HG02759 (cell line): ENCODE measurements around the gene KAT14.
"Not testable (repeated sequence)": the region's sequence is repeated elsewhere in the genome, so short reads cannot be mapped to it uniquely, and the experiment has no call there.

Experiments used
- ATAC-seq: cut with Tn5 transposase; IDR thresholded peaks from one replicate; pipeline ENCODE4 v1.9.1; 2021; ENCODE audit warnings: mild to moderate bottlenecking, moderate library complexity; ENCODE audit not compliant: unreplicated experiment

Gene KAT14

GRCh38 chr20:18213002-18213401 is 75.3 kb downstream of the KAT14 start:
- ATAC-seq: no peak

- no peak for ATAC-seq
Measured at GRCh38 chr20:18215566-18215965, 77.9 kb downstream of the KAT14 start.

- ATAC-seq: no peak
Measured at GRCh38 chr20:18218280-18218679, 80.6 kb downstream of the KAT14 start.

- no peak for ATAC-seq
Measured at GRCh38 chr20:18223409-18223808, 85.7 kb downstream of the KAT14 start.

- no peak for ATAC-seq
Measured at GRCh38 chr20:18224968-18225568, 87.4 kb downstream of the KAT14 start.

- no peak for ATAC-seq
Measured at GRCh38 chr20:18225632-18226031, 88.0 kb downstream of the KAT14 start.

- not testable (repeated sequence) for ATAC-seq
Measured at GRCh38 chr20:18226741-18227140, 89.1 kb downstream of the KAT14 start.

- no peak for ATAC-seq
Measured at GRCh38 chr20:18233408-18233943, 95.8 kb downstream of the KAT14 start.
